Ishikawa (cell line): ENCODE measurements around the gene ZFP69.

Experiments
- CEBPB ChIP-seq: IDR thresholded peaks from 2 replicates; pipeline ENCODE4 v1.6.1; 2012
- FOXM1 ChIP-seq: IDR thresholded peaks from 2 replicates; pipeline ENCODE4 v1.6.1; 2012; ENCODE audit warnings: low read depth, borderline replicate concordance

GRCh38 chr1:40469327-40469726 lies 7.8 kb upstream of the ZFP69 start:
- TF ChIP-seq FOXM1 (no peak), CEBPB (no peak)
